SK-N-SH treated with all-trans-retinoic acid at 6 μM for 48 hours (cell line): ENCODE measurements around the gene SPTLC1.
A peak's percentile ranks its signal among the peaks of the same experiment; 100 is the strongest.

ENCODE experiments used
- ATAC-seq: fragments of 200-7000 bp; cut with Tn5 transposase; 3 replicates; pipeline ENCODE4 v1.9.1; 2020; ENCODE audit warnings: mild to moderate bottlenecking, moderate library complexity
- ARNTL ChIP-seq: fragments of 450-650 bp; formaldehyde crosslinking; IDR thresholded peaks from 2 replicates; pipeline ENCODE4 v1.5.0; 2020; ENCODE audit warnings: low read depth, mild to moderate bottlenecking, moderate library complexity, borderline replicate concordance
- BACH2 ChIP-seq: fragments of 250-450 bp; sonication (Bioruptor Pico); IDR thresholded peaks from 2 replicates; pipeline ENCODE4 v1.9.0; 2021; ENCODE audit warnings: mild to moderate bottlenecking, borderline replicate concordance
- CREB5 ChIP-seq: fragments of 250-450 bp; sonication (Bioruptor Pico); IDR thresholded peaks from 2 replicates; pipeline ENCODE4 v1.5.1; 2020; ENCODE audit warnings: low read depth, mild to moderate bottlenecking, moderate library complexity
- CSDC2 ChIP-seq: fragments of 250-450 bp; sonication (Bioruptor Pico); IDR thresholded peaks from 2 replicates; pipeline ENCODE4 v1.5.0; 2020; ENCODE audit warnings: mild to moderate bottlenecking, moderate library complexity
- CSRNP3 ChIP-seq: fragments of 250-450 bp; sonication (Bioruptor Pico); IDR thresholded peaks from 2 replicates; pipeline ENCODE4 v1.5.1; 2021; ENCODE audit warnings: mild to moderate bottlenecking, moderate library complexity
- ESRRG ChIP-seq: fragments of 250-450 bp; sonication (Bioruptor Pico); IDR thresholded peaks from 2 replicates; pipeline ENCODE4 v1.6.1; 2021; ENCODE audit warnings: mild to moderate bottlenecking
- GLIS3 ChIP-seq: fragments of 250-450 bp; sonication (Bioruptor Pico); IDR thresholded peaks from 2 replicates; pipeline ENCODE4 v1.5.0; 2020; ENCODE audit warnings: mild to moderate bottlenecking, moderate library complexity
- ISL1 ChIP-seq: fragments of 250-450 bp; sonication (Bioruptor Pico); IDR thresholded peaks from 2 replicates; pipeline ENCODE4 v2.1.2; 2022; ENCODE audit warnings: mild to moderate bottlenecking, moderate library complexity
- OSR1 ChIP-seq: fragments of 250-450 bp; sonication (Bioruptor Pico); IDR thresholded peaks from 2 replicates; pipeline ENCODE4 v1.8.0; 2022; ENCODE audit warnings: moderate library complexity, mild to moderate bottlenecking, inconsistent platforms
- PATZ1 ChIP-seq: fragments of 250-450 bp; sonication (Bioruptor Pico); IDR thresholded peaks from 2 replicates; pipeline ENCODE4 v1.8.0; 2020; ENCODE audit warnings: mild to moderate bottlenecking, moderate library complexity, borderline replicate concordance
- POU6F1 ChIP-seq: fragments of 250-450 bp; sonication (Bioruptor Pico); IDR thresholded peaks from 2 replicates; pipeline ENCODE4 v1.8.0; 2021; ENCODE audit warnings: low read depth, mild to moderate bottlenecking, moderate library complexity, borderline replicate concordance
- PPARA ChIP-seq: fragments of 250-450 bp; sonication (Bioruptor Pico); IDR thresholded peaks from 2 replicates; pipeline ENCODE4 v1.5.0; 2020; ENCODE audit warnings: mild to moderate bottlenecking, borderline replicate concordance
- RARB ChIP-seq: fragments of 250-450 bp; sonication (Bioruptor Pico); IDR thresholded peaks from 2 replicates; pipeline ENCODE4 v1.8.0; 2021; ENCODE audit warnings: mild to moderate bottlenecking, moderate library complexity
- SNAI2 ChIP-seq: fragments of 250-450 bp; sonication (Bioruptor Pico); IDR thresholded peaks from 2 replicates; pipeline ENCODE4 v1.5.0; 2020; ENCODE audit warnings: mild to moderate bottlenecking, moderate library complexity
- TOX ChIP-seq: fragments of 250-450 bp; sonication (Bioruptor Pico); IDR thresholded peaks from 2 replicates; pipeline ENCODE4 v1.8.0; 2021; ENCODE audit warnings: mild to moderate bottlenecking, moderate library complexity, borderline replicate concordance
- ZC3H10 ChIP-seq: fragments of 250-450 bp; sonication (Bioruptor Pico); IDR thresholded peaks from 2 replicates; pipeline ENCODE4 v1.5.1; 2021; ENCODE audit warnings: mild to moderate bottlenecking, moderate library complexity
- ZFP3 ChIP-seq: fragments of 250-450 bp; sonication (Bioruptor Pico); IDR thresholded peaks from 2 replicates; pipeline ENCODE4 v1.5.0; 2020; ENCODE audit warnings: mild to moderate bottlenecking, moderate library complexity
- ZFP30 ChIP-seq: fragments of 450-650 bp; formaldehyde crosslinking; IDR thresholded peaks from 2 replicates; pipeline ENCODE4 v1.5.0; 2022; ENCODE audit warnings: mild to moderate bottlenecking, moderate library complexity
- ZNF565 ChIP-seq: fragments of 450-650 bp; formaldehyde crosslinking; conservative IDR thresholded peaks from 2 replicates; pipeline ENCODE4 v1.5.0; 2020; ENCODE audit warnings: low read depth, mild to moderate bottlenecking, moderate library complexity
- ZNF70 ChIP-seq: fragments of 450-650 bp; formaldehyde crosslinking; IDR thresholded peaks from 2 replicates; pipeline ENCODE4 v1.5.0; 2020; ENCODE audit warnings: mild to moderate bottlenecking, moderate library complexity
- TF ChIP-seq, protein P1 (sequence below): fragments of 250-450 bp; sonication (Bioruptor Pico); IDR thresholded peaks from 2 replicates; pipeline ENCODE4 v1.5.0; 2020; ENCODE audit warnings: mild to moderate bottlenecking, moderate library complexity

SPTLC1 gene

DNA sequence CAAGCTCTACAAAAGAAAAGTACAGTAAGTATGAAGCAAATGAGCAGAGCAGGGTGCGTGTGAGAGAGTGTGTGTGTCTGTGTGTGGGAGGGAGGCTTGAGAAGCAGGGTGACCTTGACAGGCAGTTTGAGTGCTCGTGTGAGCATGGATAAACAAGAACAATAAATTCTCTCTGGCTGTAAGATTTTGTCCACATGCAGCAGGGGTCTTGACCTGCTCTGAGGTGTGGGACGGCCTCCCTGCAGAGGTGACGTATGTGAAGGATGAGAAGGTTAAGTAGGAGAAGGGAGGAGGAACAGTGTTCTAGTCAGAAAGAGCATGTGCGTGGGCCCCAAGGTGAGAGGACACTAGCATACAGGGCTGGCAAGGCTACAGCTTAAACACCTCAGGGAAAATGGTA, 49.0 kb downstream of the SPTLC1 start:
- TF ChIP-seq ZNF70, result no peak
- TF ChIP-seq ARNTL (CRISPR knock-in tag), result no peak
- no peak for TF ChIP-seq ZC3H10 (CRISPR knock-in tag)
- TF ChIP-seq GLIS3 (CRISPR knock-in tag), result no peak
- no peak for ATAC-seq

GRCh38 chr9:92064711-92065110, 50.5 kb downstream of the SPTLC1 start:
- TF ChIP-seq ARNTL (CRISPR knock-in tag), result no peak
- no peak for TF ChIP-seq ZNF70
- no peak for TF ChIP-seq POU6F1 (CRISPR knock-in tag)
- no peak for TF ChIP-seq SNAI2 (CRISPR knock-in tag)
- TF ChIP-seq BACH2 (CRISPR knock-in tag), result no peak
- no peak for TF ChIP-seq ZC3H10 (CRISPR knock-in tag)
- TF ChIP-seq CREB5 (CRISPR knock-in tag), result no peak
- TF ChIP-seq PPARA (CRISPR knock-in tag), result no peak
- TF ChIP-seq OSR1, result no peak
- no peak for TF ChIP-seq ZFP3 (CRISPR knock-in tag)
- no peak for TF ChIP-seq TOX (CRISPR knock-in tag)
- no peak for TF ChIP-seq ISL1
- TF ChIP-seq CSRNP3 (CRISPR knock-in tag), result no peak
- no peak for TF ChIP-seq PATZ1 (CRISPR knock-in tag)
- no peak for TF ChIP-seq CSDC2
- TF ChIP-seq, protein P1, sequence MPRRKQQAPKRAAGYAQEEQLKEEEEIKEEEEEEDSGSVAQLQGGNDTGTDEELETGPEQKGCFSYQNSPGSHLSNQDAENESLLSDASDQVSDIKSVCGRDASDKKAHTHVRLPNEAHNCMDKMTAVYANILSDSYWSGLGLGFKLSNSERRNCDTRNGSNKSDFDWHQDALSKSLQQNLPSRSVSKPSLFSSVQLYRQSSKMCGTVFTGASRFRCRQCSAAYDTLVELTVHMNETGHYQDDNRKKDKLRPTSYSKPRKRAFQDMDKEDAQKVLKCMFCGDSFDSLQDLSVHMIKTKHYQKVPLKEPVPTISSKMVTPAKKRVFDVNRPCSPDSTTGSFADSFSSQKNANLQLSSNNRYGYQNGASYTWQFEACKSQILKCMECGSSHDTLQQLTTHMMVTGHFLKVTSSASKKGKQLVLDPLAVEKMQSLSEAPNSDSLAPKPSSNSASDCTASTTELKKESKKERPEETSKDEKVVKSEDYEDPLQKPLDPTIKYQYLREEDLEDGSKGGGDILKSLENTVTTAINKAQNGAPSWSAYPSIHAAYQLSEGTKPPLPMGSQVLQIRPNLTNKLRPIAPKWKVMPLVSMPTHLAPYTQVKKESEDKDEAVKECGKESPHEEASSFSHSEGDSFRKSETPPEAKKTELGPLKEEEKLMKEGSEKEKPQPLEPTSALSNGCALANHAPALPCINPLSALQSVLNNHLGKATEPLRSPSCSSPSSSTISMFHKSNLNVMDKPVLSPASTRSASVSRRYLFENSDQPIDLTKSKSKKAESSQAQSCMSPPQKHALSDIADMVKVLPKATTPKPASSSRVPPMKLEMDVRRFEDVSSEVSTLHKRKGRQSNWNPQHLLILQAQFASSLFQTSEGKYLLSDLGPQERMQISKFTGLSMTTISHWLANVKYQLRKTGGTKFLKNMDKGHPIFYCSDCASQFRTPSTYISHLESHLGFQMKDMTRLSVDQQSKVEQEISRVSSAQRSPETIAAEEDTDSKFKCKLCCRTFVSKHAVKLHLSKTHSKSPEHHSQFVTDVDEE (CRISPR knock-in tag), result no peak
- no peak for TF ChIP-seq RARB
- ATAC-seq, result no peak

DNA sequence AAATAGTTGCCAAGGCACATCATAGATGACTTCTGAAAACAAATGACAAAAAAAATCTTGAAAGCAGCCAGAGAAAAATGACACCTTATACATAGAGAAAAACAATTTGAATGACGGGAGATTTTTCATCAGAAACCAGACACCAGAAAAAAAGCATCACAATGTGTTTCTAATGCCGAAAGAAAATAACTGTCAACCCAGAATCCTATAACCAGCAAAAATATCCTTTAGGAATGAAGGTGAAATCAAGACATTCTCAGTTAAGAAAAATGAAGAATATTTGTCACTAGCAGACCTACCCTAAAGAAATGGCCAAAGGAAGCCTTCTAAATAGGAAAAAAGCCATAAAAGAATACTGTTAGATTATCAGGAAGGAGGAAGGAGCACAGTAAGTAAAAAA, 54.0 kb downstream of the SPTLC1 start:
- no peak for ATAC-seq
- TF ChIP-seq ZNF565, result no peak
- no peak for TF ChIP-seq TOX (CRISPR knock-in tag)
- peak; percentile 65 for TF ChIP-seq ZFP30
- no peak for TF ChIP-seq CSDC2
- TF ChIP-seq ESRRG (CRISPR knock-in tag), result no peak
- TF ChIP-seq, all 23 proteins: peak for 1

GRCh38 chr9:92059661-92060060, 55.6 kb downstream of the SPTLC1 start:
- ATAC-seq, result no peak
- TF ChIP-seq PPARA (CRISPR knock-in tag) (no peak), SNAI2 (CRISPR knock-in tag) (no peak), ARNTL (CRISPR knock-in tag) (no peak)
